RWPE2 (cell line): ENCODE data around the gene EXOC1.

ENCODE experiments used
- ATAC-seq: fragments of 200-7000 bp; cut with Tn5 transposase; 3 replicates; pipeline ENCODE4 v1.9.1; 2021; ENCODE audit warnings: low read depth
- DNase-seq: peaks from one replicate; pipeline ENCODE4 v3.0.0-alpha.2; 2020; ENCODE audit warnings: low spot score
- H3K27ac ChIP-seq: fragments of 450-650 bp; 2 replicates; pipeline ENCODE4 v1.5.1; 2017; ENCODE audit warnings: mild to moderate bottlenecking; ENCODE audit not compliant: poor library complexity, severe bottlenecking
- H3K27me3 ChIP-seq: fragments of 250-450 bp; sonication (Bioruptor Pico); 2 replicates; pipeline ENCODE4 v1.5.1; 2021; ENCODE audit warnings: mild to moderate bottlenecking, moderate library complexity; ENCODE audit not compliant: insufficient read depth, poor library complexity, severe bottlenecking
- H3K36me3 ChIP-seq: fragments of 250-450 bp; sonication (Bioruptor Pico); 2 replicates; pipeline ENCODE4 v1.5.1; 2020; ENCODE audit warnings: low read depth, mild to moderate bottlenecking, moderate library complexity
- H3K4me1 ChIP-seq: fragments of 250-450 bp; sonication (Bioruptor Pico); 2 replicates; pipeline ENCODE4 v1.5.1; 2021; ENCODE audit warnings: mild to moderate bottlenecking, moderate library complexity; ENCODE audit not compliant: insufficient read depth, poor library complexity, severe bottlenecking
- H3K4me3 ChIP-seq: fragments of 250-450 bp; sonication (Bioruptor Pico); 2 replicates; pipeline ENCODE4 v1.5.1; 2021; ENCODE audit warnings: mild to moderate bottlenecking, moderate library complexity; ENCODE audit not compliant: severe bottlenecking
- H3K9me3 ChIP-seq: fragments of 250-450 bp; sonication (Bioruptor Pico); 2 replicates; pipeline ENCODE4 v1.5.1; 2021; ENCODE audit warnings: mild to moderate bottlenecking, moderate library complexity; ENCODE audit not compliant: severe bottlenecking
- TF ChIP-seq, protein P1 (sequence below): fragments of 450-650 bp; IDR thresholded peaks from one replicate; pipeline ENCODE4 v1.5.1; 2017; ENCODE audit warnings: mild to moderate bottlenecking, moderate library complexity; ENCODE audit not compliant: poor library complexity, severe bottlenecking

EXOC1 gene

GRCh38 chr4:55880652-55881280 lies 27.3 kb downstream of the EXOC1 start:
- DNase-seq (no peak), ATAC-seq (no peak)
- H3K4me1 ChIP-seq: no peaks in the 10 kb centered on the region
- H3K36me3 ChIP-seq: peaks cover 70% of the 10 kb centered on the region
- TF ChIP-seq, protein P1, sequence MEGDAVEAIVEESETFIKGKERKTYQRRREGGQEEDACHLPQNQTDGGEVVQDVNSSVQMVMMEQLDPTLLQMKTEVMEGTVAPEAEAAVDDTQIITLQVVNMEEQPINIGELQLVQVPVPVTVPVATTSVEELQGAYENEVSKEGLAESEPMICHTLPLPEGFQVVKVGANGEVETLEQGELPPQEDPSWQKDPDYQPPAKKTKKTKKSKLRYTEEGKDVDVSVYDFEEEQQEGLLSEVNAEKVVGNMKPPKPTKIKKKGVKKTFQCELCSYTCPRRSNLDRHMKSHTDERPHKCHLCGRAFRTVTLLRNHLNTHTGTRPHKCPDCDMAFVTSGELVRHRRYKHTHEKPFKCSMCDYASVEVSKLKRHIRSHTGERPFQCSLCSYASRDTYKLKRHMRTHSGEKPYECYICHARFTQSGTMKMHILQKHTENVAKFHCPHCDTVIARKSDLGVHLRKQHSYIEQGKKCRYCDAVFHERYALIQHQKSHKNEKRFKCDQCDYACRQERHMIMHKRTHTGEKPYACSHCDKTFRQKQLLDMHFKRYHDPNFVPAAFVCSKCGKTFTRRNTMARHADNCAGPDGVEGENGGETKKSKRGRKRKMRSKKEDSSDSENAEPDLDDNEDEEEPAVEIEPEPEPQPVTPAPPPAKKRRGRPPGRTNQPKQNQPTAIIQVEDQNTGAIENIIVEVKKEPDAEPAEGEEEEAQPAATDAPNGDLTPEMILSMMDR: no peak
- no peaks in the 10 kb centered on the region for H3K27me3 ChIP-seq
- H3K4me3 ChIP-seq: no peak overlapping the region
- H3K9me3 ChIP-seq: no peaks in the 10 kb centered on the region
- H3K27ac ChIP-seq: no peak overlapping the region

DNA sequence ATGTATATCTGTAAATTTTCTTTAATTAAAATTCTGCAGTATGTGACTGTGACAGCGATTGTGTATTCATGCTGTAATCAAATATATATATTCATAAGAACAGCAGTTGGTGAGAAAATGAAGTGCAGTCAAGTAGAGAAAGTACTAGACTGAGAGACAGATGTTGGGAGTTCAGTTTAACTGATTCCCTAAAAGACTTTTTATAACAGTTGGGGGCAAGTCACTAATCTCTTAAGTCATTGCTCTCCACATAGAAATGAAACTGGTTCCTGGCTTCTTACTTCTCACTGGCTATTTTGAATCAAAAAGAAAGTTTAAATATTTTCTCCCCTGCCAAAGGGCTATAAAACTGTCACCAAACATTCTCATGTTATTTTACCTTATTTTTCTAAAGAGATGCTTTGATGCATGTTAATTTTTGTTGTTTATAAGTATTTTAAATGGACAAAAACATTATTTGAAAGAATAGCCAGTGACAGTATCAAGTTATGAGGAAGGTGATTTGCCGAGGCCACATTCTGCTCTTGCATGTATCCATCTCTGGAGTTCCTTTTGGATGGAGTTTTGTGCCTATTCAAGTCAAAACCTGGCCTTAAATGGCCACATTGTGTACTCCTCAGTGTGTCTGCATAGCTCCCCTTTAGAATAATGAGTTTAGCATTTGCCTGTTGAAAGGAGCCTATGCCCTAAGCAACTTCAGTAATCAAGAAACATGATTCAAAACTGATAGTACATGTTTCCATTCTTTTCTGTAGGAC lies 30.8 kb downstream of the EXOC1 start:
- Histone ChIP-seq H3K4me3 (no peak overlapping the region), H3K36me3 (peaks cover 68% of the 10 kb centered on the region), H3K4me1 (no peaks in the 10 kb centered on the region), H3K27ac (no peak overlapping the region), H3K9me3 (no peaks in the 10 kb centered on the region), H3K27me3 (no peaks in the 10 kb centered on the region)
- DNase-seq: no peak
- ATAC-seq: no peak
- TF ChIP-seq, protein P1: no peak

- DNase-seq (no peak), ATAC-seq (no peak)
Observed at GRCh38 chr4:55884851-55885219, 31.4 kb downstream of the EXOC1 start.

GRCh38 chr4:55887594-55887993 lies 34.1 kb downstream of the EXOC1 start:
- peak; percentile 42; the same call in 1 of the 3 replicates for ATAC-seq
- TF ChIP-seq, protein P1: peak; percentile 22
- Histone ChIP-seq H3K27me3 (no peaks in the 10 kb centered on the region), H3K36me3 (peaks cover 56% of the 10 kb centered on the region), H3K4me3 (no peak overlapping the region), H3K27ac (no peak overlapping the region), H3K4me1 (no peaks in the 10 kb centered on the region), H3K9me3 (no peaks in the 10 kb centered on the region)
- DNase-seq: no peak

More at GRCh38 chr4:55884851-55885219, 31.4 kb downstream of the EXOC1 start:
- no peak overlapping the region for H3K4me3 ChIP-seq
- TF ChIP-seq, protein P1: no peak
- peaks cover 66% of the 10 kb centered on the region for H3K36me3 ChIP-seq
- no peak overlapping the region for H3K27ac ChIP-seq
- H3K9me3 ChIP-seq: no peaks in the 10 kb centered on the region
- H3K27me3 ChIP-seq: no peaks in the 10 kb centered on the region
- H3K4me1 ChIP-seq: no peaks in the 10 kb centered on the region

DNA sequence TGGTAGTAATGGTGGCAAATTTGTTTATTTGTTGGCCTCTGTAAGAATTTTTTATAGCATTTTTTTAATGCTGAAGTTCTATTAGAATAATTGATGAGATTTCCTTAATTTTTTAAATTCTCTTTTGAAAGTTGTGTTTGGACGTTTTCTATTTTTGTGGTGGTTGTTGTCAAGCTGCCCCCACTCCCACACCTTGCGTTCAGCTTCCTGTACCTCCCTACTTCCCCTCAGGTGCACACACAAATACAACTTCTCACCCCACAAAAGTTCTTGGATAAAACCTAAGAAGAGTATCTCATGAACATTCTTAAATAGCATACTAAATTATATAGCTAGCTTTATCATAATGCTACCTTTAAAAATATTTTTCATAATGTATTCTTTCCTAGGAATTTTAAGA lies 38.7 kb downstream of the EXOC1 start:
- no peak overlapping the region for H3K4me3 ChIP-seq
- no peak for ATAC-seq

More for the DNA sequence above, 38.7 kb downstream of the EXOC1 start:
- H3K4me1 ChIP-seq: peaks cover 6% of the 10 kb centered on the region
- H3K9me3 ChIP-seq: no peaks in the 10 kb centered on the region
- TF ChIP-seq, protein P1: no peak
- H3K27me3 ChIP-seq: no peaks in the 10 kb centered on the region
- no peak overlapping the region for H3K27ac ChIP-seq
- peaks cover 64% of the 10 kb centered on the region for H3K36me3 ChIP-seq
- DNase-seq: no peak
